Neutrophil (primary cell): ENCODE data around the gene GLIS1.

ENCODE experiments used
- H3K27ac ChIP-seq: fragments of 200-600 bp; sonication (generic); 2 replicates; pipeline ENCODE4 v1.5.1; 2016; ENCODE audit warnings: mild to moderate bottlenecking, moderate library complexity
- H3K27me3 ChIP-seq: fragments of 200-600 bp; sonication (generic); 2 replicates; pipeline ENCODE4 v1.6.0; 2016; ENCODE audit warnings: mild to moderate bottlenecking
- H3K36me3 ChIP-seq: fragments of 200-600 bp; sonication (generic); 2 replicates; pipeline ENCODE4 v1.5.1; 2017
- H3K4me1 ChIP-seq, 2 experiments: fragments of 200-600 bp in 1 of 2; sonication (generic) in 1 of 2; 1 replicate in 1 of 2; 2 replicates in 1 of 2; pipeline versions ENCODE4 v1.5.1 to v1.6.1; 2013 to 2016; ENCODE audit warnings: low read depth in 1 of 2, low read length in 1 of 2, mild to moderate bottlenecking in 1 of 2, moderate library complexity in 1 of 2; ENCODE audit not compliant: control insufficient read depth in 1 of 2, insufficient read depth in 1 of 2
- H3K4me3 ChIP-seq, 2 experiments: fragments of 200-600 bp in 1 of 2; sonication (generic) in 1 of 2; 1 replicate in 1 of 2; 2 replicates in 1 of 2; pipeline ENCODE4 v1.5.1; 2013 to 2016; ENCODE audit warnings: low read depth in 1 of 2, low read length in 1 of 2, mild to moderate bottlenecking in 1 of 2, moderate library complexity in 1 of 2
- H3K9me3 ChIP-seq: fragments of 200-600 bp; sonication (generic); 2 replicates; pipeline ENCODE4 v1.5.1; 2016
- CTCF ChIP-seq: fragments of 200-600 bp; sonication (generic); IDR thresholded peaks from 2 replicates; pipeline ENCODE4 v1.5.1; 2016; ENCODE audit warnings: antibody characterized with exemption

Gene GLIS1

DNA sequence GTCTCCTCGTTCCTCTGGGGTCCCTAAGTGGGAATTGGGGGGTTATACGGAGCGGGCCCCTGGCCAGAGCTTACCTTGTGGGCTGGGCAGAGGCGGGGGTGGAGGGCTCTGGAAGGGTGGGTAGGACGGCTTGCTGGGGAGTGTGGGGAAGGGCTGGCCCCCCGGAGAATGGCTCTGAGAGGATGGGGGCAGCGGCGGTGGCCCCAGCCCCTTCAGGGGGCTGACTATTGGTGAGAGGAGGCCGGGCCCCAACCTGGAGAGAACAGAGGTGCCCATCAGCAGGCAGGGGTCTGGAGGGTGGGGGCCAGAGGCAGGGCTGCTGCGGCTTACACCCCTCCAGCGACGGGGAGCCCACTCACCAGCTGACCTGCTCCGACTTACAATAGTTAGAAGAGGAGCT is 229.2 kb downstream of the GLIS1 start:
- Histone ChIP-seq H3K36me3 (no peaks in the 10 kb centered on the region), H3K4me1 (no peaks in the 10 kb centered on the region), H3K27me3 (peaks cover 10% of the 10 kb centered on the region), H3K4me3 (no peak overlapping the region), H3K27ac (no peak overlapping the region), H3K9me3 (no peaks in the 10 kb centered on the region)
- TF ChIP-seq CTCF, result no peak

- Histone ChIP-seq H3K4me3 (no peak overlapping the region), H3K36me3 (no peaks in the 10 kb centered on the region), H3K27ac (no peak overlapping the region), H3K27me3 (peaks cover 10% of the 10 kb centered on the region), H3K9me3 (no peaks in the 10 kb centered on the region), H3K4me1 (no peaks in the 10 kb centered on the region)
- no peak for TF ChIP-seq CTCF
Measured at GRCh38 chr1:53508991-53509666, 229.8 kb downstream of the GLIS1 start.

DNA sequence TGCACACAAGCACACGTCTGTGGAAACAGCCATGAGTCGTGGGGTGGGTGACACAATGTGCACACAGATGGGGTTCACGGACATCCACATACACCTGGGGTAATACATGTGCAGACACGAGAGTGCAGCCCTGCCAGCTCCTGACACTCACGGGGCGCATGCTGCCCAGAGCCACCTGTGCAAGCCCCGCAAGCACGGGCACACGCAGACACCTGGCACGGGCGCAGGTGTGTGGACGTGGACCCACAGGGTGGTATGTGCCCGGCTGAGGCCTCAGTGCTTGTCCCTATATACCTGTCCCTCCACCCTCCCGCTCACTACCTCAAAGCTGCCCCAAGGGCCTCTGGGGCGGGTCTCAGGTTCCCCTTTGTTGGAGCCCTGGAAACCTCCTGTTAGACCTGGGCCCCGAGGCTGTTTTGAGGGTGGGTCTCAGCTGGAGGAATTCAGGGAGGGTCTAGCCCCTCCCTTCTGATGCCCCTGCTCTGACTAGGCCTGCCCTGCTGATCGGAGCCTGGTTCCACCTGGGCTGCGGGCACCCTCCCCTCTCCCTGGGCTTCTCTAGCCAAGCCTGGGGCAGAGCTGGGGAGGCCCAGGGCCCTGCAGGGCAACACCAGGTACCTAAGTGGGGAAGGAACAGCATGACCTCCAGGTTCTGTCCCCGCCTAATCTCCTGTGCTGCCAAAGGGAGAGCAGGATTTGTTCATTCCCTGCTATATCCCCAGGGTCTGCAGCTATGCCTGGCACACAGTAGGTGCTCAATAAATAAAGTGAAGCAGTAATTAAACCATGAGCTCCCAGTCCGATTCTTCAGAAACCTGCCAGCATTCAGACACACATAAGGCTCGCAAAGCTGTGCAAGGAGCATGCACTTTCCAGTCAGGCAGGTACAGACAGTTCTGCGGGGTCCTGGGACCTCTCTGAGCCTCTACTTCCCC is 230.6 kb downstream of the GLIS1 start:
- Histone ChIP-seq H3K27me3 (peaks cover 10% of the 10 kb centered on the region), H3K36me3 (no peaks in the 10 kb centered on the region), H3K27ac (no peak overlapping the region), H3K4me3 (no peak overlapping the region), H3K9me3 (no peaks in the 10 kb centered on the region), H3K4me1 (no peaks in the 10 kb centered on the region)
- no peak for TF ChIP-seq CTCF

- Histone ChIP-seq H3K27ac (no peak overlapping the region), H3K9me3 (no peaks in the 10 kb centered on the region), H3K27me3 (peaks cover 10% of the 10 kb centered on the region), H3K4me3 (no peak overlapping the region), H3K36me3 (no peaks in the 10 kb centered on the region), H3K4me1 (no peaks in the 10 kb centered on the region)
- TF ChIP-seq CTCF, result no peak
Measured at GRCh38 chr1:53507116-53507820, 231.7 kb downstream of the GLIS1 start.

DNA sequence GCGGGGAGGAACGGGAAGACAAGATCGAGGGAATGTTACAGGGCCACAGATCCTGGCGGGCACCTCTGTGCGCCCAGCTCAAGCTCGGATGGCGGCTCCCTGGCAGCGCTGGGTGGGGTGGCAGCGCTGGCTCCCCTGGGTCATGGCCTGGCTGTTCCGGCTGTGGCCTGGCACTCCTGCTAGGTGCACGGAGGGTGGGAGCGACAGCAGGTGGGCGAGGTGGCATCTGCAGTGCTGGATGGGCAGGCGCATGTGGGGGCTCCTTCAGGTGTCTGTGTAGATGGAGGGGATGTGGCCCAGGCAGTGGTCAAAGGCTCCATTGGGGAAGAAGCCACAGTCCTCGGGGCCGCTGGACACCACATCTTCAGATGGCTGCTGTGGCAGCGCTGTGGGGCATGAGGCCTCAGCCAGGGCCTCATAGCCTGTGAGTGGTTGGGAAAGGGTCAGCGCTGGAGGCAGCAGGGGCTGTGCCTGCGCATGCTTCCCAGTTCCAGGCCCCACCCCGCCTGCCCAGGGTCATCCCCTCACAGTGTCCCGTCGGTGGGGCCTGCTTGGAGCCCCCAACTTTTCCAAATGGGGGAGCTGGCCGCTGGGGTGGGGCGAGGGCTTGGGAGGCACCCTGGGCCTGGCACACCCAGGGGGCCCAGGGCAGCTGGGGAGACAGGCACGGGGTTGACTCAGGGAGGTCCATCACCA is 232.5 kb downstream of the GLIS1 start:
- H3K4me3 ChIP-seq, result no peak overlapping the region
- H3K36me3 ChIP-seq, result no peaks in the 10 kb centered on the region
- no peaks in the 10 kb centered on the region for H3K9me3 ChIP-seq
- no peak overlapping the region for H3K27ac ChIP-seq
- H3K27me3 ChIP-seq, result peaks cover 10% of the 10 kb centered on the region
- no peak for TF ChIP-seq CTCF
- H3K4me1 ChIP-seq, result no peaks in the 10 kb centered on the region
